GM19468 (cell line): Measurements from ENCODE around the gene LAMP5.

Source experiments
- ATAC-seq: cut with Tn5 transposase; IDR thresholded peaks from one replicate; pipeline ENCODE4 v1.9.1; 2021; ENCODE audit warnings: mild to moderate bottlenecking, moderate library complexity, moderate number of reproducible peaks; ENCODE audit not compliant: unreplicated experiment; ENCODE audit errors: extremely low read depth

The LAMP5 gene

DNA sequence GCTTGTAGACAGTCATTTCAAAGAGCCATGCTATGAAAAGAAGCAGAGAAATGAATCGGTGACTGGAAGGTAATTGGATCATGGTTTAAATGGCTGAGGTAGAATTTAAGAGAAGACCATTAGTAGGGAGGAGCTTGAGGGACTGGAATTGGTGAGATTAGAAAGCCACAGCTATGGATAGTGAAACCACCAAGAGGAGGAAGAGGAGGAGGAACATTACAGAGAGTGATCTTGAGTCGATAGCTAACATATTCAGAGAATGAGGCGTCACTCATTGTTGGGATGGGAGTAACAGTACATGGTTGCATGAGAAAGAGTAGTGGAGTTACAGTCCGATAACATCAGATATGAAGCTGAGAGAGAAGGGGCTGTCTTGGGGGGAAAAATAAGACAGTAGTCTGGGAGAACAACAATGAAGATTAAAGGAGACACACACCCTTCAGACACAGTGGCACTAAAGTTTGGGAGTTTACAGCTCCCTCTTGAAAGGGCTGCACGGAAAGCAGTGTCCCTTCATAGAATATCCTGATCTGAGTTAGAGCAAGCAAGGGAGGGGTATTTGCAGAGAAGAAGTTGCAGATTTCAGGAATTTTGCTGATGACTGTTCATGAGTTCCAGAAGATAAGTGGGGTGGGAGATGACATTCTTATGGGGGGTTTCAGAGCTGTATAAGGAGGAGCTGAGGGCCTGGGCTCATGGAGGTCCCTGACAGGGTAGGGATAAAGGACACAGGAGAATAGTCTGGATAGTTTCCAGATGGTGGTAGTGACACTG lies 15.1 kb upstream of the LAMP5 start:
- ATAC-seq = no peak

GRCh38 chr20:9500121-9500520 lies 14.3 kb upstream of the LAMP5 start:
- ATAC-seq = peak; percentile 37

GRCh38 chr20:9501473-9501872 lies 12.9 kb upstream of the LAMP5 start:
- ATAC-seq = no peak

- no peak for ATAC-seq
Observed at GRCh38 chr20:9503526-9504245, 10.7 kb upstream of the LAMP5 start.

GRCh38 chr20:9506280-9506821 lies 8.0 kb upstream of the LAMP5 start:
- no peak for ATAC-seq

DNA sequence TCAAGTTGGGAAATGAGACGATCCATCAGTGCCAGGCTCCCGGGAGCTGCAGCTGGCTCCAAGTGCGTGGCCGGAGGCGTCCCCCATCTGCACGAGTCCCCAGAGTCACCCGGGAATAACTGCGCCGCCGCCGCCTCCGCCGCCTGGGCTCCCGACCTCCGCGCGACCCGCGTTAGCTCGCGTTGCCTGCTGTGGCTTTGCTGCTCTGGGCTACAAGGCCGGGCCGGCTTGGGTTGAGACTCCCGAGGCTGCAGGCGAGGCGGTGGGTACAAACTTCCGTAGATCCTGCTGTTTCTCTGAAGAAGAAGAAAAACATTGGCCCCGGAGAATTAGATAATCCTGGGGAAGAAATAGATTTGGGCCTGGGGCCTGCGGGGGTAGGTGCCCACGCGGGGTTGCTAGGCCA lies 7.4 kb upstream of the LAMP5 start:
- ATAC-seq = no peak

DNA sequence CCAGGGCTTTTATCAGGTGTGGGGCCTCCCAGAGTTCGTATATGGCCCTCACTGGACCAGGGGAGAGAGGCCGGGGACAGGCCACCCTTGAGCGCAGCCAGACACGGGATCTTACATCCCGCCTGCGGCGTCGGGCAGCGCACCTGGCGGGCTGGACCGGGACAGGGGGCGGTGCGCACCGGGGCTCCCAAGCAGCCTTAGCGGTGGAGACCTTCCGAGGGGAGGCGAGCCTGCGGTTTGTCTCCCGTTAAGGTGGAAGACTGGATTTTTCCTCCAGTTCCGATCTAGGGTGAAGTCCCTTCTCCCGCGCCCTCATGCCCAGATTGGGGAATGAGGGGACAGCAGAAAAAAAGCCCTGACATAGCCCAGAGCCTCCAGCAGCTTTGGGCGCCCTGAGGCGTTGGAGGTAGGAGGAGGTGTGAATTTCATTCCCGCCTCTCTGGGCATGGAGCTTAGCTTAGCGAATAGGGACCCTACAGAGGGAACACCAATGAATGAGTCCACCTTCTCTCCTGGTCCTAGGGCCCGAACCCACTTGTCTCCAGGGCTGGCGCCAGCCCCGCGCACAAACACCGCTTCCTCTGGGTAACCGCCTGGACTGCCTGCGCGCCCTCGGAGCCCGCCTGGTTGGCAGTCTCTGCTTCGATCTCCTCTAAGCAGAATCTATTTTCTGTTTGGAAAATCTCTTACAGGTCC lies 6.7 kb upstream of the LAMP5 start:
- no peak for ATAC-seq

DNA sequence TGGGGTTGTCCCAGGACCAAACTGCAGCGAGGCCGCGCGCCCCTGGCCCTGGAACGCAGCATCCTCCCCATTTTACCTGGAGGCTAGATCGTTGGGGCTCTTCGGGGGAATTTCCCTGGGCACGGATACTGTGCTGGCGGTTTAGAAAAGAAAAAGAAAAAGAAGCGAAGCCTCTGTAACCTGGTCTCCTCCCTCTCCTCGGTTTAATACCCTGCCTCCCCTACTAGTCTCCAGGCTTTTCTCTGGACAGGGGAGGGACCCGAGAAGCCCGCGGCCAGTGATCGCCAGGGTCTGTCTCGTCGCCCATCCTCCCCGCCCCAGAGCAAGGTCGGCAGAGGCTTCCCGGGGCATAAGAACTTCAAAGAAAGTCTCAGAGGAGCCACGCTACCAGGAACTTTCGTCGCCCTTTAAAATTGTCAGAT lies 6.1 kb upstream of the LAMP5 start:
- ATAC-seq = no peak

- ATAC-seq = no peak
Observed at GRCh38 chr20:9508696-9509178, 5.7 kb upstream of the LAMP5 start.

- no peak for ATAC-seq
Observed at GRCh38 chr20:9509246-9509645, 5.1 kb upstream of the LAMP5 start.

DNA sequence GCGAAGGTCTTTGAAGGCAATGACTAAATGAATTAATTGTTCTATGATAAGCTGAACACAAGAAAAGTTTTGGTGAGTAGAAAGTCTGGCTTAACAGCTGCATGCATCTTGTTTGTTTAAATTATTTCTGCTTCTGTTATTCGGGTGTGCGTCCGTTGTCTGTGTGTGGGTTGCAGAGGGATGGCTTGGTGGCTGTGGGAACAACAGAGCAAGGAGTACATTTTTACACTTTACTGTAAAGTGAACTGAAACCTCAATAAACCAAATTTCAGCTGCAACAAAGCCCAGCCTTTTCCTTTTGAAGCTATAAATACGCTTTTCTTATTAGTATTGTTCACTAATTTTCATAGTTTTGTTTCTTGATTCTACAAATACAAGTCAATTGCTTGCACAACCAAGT lies 3.5 kb upstream of the LAMP5 start:
- no peak for ATAC-seq

GRCh38 chr20:9514072-9514460 lies 324 bp upstream of the LAMP5 start:
- no peak for ATAC-seq

GRCh38 chr20:9515214-9515585 lies 810 bp downstream of the LAMP5 start:
- no peak for ATAC-seq

DNA sequence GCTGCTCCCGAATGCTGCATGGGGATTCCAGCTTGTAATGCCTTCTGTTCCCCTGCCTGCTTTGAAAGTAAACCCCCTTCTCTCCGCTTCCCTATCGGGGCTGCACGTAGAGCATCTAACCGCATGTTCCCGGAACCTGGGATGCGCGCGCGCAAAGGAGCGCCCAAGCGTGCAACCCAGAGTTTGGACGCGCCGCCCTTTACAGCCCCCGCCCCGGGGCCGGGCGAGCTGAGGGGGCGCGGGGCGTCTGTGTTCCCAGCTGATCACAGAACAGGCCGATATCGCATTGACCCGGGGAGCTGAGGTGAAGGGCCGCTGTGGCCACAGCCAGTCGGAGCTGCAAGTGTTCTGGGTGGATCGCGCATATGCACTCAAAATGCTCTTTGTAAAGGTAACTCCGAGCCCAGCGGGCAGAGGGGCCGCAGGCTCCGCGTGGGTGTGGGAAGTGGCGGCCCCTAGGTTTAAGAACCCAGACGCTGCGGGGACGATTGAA lies 1.4 kb downstream of the LAMP5 start:
- ATAC-seq = no peak

GRCh38 chr20:9516234-9516871 lies 2.0 kb downstream of the LAMP5 start:
- no peak for ATAC-seq

GRCh38 chr20:9517297-9518162 lies 3.1 kb downstream of the LAMP5 start:
- ATAC-seq = no peak

DNA sequence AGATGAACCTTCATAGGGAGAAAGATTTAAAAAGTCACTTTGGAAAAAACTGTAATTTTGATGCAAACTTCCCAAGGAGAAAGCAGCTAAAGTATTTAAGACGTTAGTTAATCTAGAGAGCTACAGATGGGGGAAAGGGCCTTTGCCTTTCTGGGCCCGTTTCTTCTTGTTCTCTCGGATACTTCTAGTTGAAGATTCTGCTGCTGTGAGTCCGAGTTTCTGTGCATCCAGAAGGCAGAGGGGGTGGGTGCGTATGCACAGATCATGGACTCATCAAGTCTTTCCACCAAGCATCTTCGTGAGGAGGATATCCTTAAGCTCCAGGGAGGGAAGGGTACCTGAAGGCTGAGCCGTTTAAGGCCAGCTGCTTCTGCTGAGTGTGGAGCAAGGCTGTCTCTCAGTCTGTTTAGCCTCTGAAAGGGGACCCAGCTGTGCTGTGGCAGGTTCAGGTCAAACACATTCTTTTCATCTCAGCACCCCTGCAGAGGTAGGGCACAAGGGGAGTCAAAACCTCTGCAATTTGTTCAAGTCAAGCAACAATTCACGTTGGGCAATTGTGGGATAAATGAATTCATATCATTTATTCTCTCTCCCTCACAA lies 4.3 kb downstream of the LAMP5 start:
- ATAC-seq = no peak

GRCh38 chr20:9520086-9520485 lies 5.7 kb downstream of the LAMP5 start:
- ATAC-seq = no peak

- no peak for ATAC-seq
Observed at GRCh38 chr20:9523636-9524035, 9.2 kb downstream of the LAMP5 start.
